Sigmoid colon (tissue), 4 donors: ENCODE data around the gene MPZL2.

Experiments
- CTCF ChIP-seq, 4 experiments: fragments of 450-650 bp in 3 of 4; fragments of 200-600 bp in 1 of 4; IDR thresholded peaks; one replicate each; pipeline ENCODE4 v1.5.1; 2016 to 2019; ENCODE audit warnings: antibody characterized with exemption in 4 of 4, mild to moderate bottlenecking in 3 of 4, moderate library complexity in 2 of 4
- EP300 ChIP-seq, 4 donors: sonication (generic); formaldehyde crosslinking; IDR thresholded peaks; one replicate each; pipeline ENCODE4 v1.6.1; 2017; ENCODE audit warnings: antibody characterized with exemption in 4 of 4
- POLR2A ChIP-seq, 2 donors: fragments of 450-650 bp; IDR thresholded peaks; one replicate each; pipeline ENCODE4 v1.6.1; 2016; ENCODE audit warnings: antibody characterized with exemption in 2 of 2, mild to moderate bottlenecking in 2 of 2, moderate library complexity in 2 of 2

- no peak for TF ChIP-seq CTCF (IDR thresholded peaks at IDR 0.05)
- TF ChIP-seq EP300 (IDR thresholded peaks at IDR 0.05): no peak
- TF ChIP-seq POLR2A (IDR thresholded peaks at IDR 0.05): no peak
Measured at GRCh38 chr11:118219244-118219643, 44.9 kb downstream of the MPZL2 start.
